ENCODE measurements around the gene RASEF. TPM values are rescaled to one million over a fixed set of nuclear protein-coding genes. Genes with fewer than 3 reads are reported as not detected.

Gene RASEF
- polyA plus RNA-seq, 1 experiment, result 0.05 TPM

GRCh38 chr9:83034026-83034425 lies 28.9 kb downstream of the RASEF start:
- no peak for TF ChIP-seq CTCF (IDR thresholded peaks at IDR 0.05; ENCODE audit: low read depth, low read length)
- no peaks in the 10 kb centered on the region for H3K27me3 ChIP-seq (ENCODE audit: control insufficient read depth, insufficient read depth, low read length)
- H3K9me3 ChIP-seq (ENCODE audit: control insufficient read depth, insufficient read depth, low read length), result no peaks in the 10 kb centered on the region
- no peak overlapping the region for H3K4me3 ChIP-seq (ENCODE audit: low read depth, low read length)
- CTCF ChIA-PET, result no interaction called here
- H3K27ac ChIP-seq (ENCODE audit: low read depth, low read length), result no peak overlapping the region
- DNase-seq (ENCODE audit: low read depth, low spot score), result no peak
- POLR2A ChIA-PET, result no interaction called here

- H3K4me3 ChIP-seq (ENCODE audit: low read depth, low read length), result no peak overlapping the region
- CTCF ChIA-PET, result no interaction called here
- TF ChIP-seq CTCF (IDR thresholded peaks at IDR 0.05; ENCODE audit: low read depth, low read length), result no peak
- POLR2A ChIA-PET, result no interaction called here
- no peak for DNase-seq (ENCODE audit: low read depth, low spot score)
- H3K27me3 ChIP-seq (ENCODE audit: control insufficient read depth, insufficient read depth, low read length), result no peaks in the 10 kb centered on the region
- no peaks in the 10 kb centered on the region for H3K9me3 ChIP-seq (ENCODE audit: control insufficient read depth, insufficient read depth, low read length)
- no peak overlapping the region for H3K27ac ChIP-seq (ENCODE audit: low read depth, low read length)
These were observed 30.8 kb downstream of the RASEF start for GRCh38 chr9:83032065-83032625.

GRCh38 chr9:83030391-83031107 lies 32.4 kb downstream of the RASEF start:
- Histone ChIP-seq H3K27ac (ENCODE audit: low read depth, low read length) (no peak overlapping the region), H3K27me3 (ENCODE audit: control insufficient read depth, insufficient read depth, low read length) (no peaks in the 10 kb centered on the region), H3K9me3 (ENCODE audit: control insufficient read depth, insufficient read depth, low read length) (no peaks in the 10 kb centered on the region), H3K4me3 (ENCODE audit: low read depth, low read length) (no peak overlapping the region)
- POLR2A ChIA-PET, result no interaction called here
- no peak for TF ChIP-seq CTCF (IDR thresholded peaks at IDR 0.05; ENCODE audit: low read depth, low read length)
- CTCF ChIA-PET, result no interaction called here
- DNase-seq (ENCODE audit: low read depth, low spot score), result no peak

GRCh38 chr9:83029531-83030137 lies 33.3 kb downstream of the RASEF start:
- H3K4me3 ChIP-seq (ENCODE audit: low read depth, low read length), result no peak overlapping the region
- no peak for TF ChIP-seq CTCF (IDR thresholded peaks at IDR 0.05; ENCODE audit: low read depth, low read length)
- no peaks in the 10 kb centered on the region for H3K27me3 ChIP-seq (ENCODE audit: control insufficient read depth, insufficient read depth, low read length)
- ChIA-PET POLR2A (no interaction called here), CTCF (interaction anchor here (1.0 kb wide), 1 partner anchor 9 kb away, joined by 4 read pairs; no protein-coding TSS in a partner anchor)
- H3K9me3 ChIP-seq (ENCODE audit: control insufficient read depth, insufficient read depth, low read length), result no peaks in the 10 kb centered on the region
- no peak for DNase-seq (ENCODE audit: low read depth, low spot score)
- no peak overlapping the region for H3K27ac ChIP-seq (ENCODE audit: low read depth, low read length)

Data from AG04450 (cell line).